Suppressor macrophage (primary cell): ENCODE measurements around the gene PTPRT.

Source experiments
- DNase-seq, 4 experiments: peaks; one replicate each; pipeline ENCODE4 v3.0.0-alpha.2; 2020 to 2022

Gene PTPRT

DNA sequence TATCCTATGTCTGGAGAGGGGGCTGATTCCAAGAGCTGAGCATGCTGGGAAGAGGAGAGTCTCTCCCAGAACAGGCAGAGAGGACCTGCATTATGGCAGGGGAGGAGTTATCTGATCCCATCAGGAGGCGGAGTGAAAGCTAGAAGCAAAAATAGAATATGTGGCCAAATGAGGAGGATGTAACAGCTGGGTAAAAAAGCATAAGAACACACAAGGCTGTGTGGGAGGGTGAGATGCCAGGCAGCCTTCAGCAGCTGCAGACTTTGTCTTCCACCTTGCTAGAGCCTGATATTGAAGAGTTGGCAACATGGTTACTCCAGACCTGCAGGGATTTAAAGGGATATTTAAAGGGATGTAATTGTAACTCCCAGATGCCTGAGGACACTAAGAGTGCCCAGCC is 167.1 kb downstream of the PTPRT start:
- DNase-seq = no peak

DNA sequence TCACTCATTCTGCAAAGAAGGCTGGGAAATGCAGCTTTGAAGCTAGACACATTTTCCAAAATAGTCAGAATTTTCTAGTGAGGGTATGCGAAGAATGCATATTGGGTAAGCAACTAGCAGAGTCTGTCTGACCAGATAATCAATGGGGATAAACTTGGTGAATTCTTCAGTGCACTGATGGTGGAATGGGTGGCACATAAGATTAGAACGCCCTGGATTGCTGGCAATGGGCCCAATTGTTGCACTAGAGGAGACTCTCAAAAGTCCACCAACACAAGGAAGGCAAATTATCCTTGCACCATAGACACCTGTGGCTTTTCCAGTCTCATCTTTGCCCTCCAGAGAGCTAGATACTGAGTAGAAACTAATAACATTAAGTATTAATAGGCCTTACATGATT is 167.6 kb downstream of the PTPRT start:
- no peak for DNase-seq

DNA sequence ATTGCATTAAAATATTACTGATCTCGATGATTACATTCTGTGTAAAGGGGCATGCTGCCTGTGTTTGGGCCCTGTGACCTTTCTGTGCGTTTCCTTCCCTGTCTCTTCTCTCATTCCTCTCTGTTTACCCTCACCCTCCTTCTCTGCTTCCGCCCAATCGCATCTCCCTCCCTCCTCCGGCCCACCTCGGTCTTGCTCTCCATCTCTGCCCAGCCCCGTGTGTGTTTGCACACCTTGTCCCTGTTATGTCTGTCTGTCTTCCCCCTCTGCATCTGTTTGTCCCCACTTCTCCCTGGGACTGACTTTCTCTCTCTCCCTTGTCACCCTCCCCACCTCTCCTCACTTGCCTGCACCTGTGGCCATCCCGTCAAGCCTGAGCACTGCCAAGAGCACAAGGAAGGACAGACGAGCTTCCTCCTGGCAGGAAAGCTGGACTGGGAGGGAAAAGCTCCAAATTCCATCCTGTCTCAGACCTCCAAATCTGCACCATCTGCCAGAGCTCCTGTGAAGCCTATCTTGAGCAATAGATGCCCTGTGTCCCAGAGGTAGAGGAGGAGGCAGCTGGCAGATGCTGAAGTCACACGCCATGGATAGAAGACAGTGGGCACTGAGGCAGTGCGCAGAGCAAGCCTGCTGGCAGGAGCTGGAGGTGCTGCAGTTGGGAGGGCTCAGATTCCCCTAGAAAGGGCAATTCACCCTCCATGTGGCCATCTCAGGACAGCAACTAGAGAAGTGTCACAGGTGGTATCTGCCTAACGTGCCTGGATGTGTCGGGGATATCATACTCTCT is 172.3 kb downstream of the PTPRT start:
- no peak for DNase-seq

DNA sequence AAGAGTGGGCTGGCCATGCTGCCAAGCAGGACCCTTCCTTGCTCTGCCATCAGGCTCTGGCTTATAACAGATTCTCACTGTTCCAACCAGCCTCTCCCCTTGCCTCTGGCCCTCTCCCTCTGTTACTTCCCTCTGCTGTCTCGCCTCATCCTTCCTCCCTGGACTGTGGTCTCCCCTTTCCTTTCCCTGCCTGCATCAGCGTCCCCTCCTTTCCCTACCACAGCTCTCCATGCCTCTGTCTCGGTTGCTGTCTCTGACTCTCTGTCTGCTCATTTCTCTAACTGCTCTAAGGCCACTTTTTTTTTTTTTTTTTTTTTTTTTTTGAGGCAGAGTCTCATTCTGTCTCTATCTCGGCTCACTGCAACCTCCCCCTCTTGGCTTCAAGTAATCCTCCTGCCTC is 173.4 kb downstream of the PTPRT start:
- DNase-seq = no peak

DNA sequence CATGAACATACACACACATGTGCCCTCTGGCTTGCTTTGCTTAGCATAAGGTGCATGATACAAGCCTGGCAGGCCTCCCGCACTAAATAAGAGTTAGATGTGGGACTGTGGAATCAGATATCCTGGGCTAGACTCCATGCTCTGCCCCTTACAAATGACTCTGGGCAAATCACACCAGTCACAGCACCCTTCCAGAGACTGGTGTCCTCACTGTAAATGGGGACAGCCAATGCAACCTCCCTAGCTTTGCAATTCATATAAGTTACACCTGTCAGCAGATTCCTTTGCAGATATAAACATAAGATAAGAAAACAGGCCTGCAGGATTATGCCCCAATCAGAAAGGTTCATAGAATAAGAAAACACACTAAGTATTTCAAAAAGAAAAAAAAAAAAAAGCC is 174.1 kb downstream of the PTPRT start:
- DNase-seq = no peak

DNA sequence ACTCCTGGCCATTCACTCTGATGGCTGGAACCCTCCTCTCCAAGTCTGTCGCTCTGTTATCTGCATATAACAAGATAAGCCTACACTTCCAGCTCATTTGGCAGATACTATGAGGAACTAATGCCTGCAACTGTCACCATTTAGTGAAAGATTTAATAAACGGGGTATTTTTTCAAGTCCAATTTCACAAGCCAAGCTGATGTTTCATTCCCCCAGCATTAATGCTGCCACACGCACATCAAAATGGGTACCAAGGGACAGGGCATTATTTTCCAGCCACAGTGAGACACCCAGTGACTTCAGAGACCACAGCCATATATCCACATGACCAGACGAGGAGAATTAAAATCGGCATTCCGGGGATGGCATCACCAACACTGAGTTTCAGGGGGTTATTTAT is 175.5 kb downstream of the PTPRT start:
- DNase-seq = no peak

DNA sequence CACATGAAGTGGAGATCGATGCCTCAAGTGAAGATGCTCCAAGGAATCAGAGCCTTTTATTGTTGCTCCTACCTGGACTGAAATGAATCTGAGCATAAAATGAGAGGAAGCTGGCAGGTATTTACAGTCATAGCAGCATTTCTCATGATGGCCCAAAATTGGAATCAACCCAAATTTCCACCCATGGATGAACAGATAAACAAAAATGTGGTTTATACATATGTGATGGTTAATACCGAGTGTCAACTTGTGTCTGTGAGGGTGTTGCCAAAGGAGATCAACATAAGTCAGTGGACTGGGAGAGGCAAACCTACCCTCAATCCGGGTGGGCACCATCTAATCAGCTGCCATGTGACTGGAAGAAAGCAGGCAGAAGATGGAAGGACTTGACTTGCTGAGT is 178.2 kb downstream of the PTPRT start:
- DNase-seq = no peak

DNA sequence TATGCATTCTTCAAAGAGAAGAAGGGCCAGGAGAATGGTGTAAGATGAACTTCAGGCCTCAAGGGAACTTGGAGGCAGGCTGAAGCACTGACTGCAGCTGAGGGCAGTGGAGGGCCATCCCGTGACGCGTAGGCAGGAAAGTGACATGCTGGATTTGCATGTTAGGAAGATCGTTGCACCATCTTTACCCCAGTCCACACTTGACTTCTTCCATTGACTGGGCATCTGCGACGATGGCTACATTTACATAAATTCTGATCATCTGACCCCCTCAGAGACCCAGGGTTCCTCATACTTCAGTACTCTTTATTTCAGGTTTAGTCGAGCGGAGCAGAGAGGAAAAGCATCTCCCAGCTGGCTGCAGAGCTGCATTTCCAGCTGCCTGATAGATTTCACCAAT is 180.2 kb downstream of the PTPRT start:
- no peak for DNase-seq

DNA sequence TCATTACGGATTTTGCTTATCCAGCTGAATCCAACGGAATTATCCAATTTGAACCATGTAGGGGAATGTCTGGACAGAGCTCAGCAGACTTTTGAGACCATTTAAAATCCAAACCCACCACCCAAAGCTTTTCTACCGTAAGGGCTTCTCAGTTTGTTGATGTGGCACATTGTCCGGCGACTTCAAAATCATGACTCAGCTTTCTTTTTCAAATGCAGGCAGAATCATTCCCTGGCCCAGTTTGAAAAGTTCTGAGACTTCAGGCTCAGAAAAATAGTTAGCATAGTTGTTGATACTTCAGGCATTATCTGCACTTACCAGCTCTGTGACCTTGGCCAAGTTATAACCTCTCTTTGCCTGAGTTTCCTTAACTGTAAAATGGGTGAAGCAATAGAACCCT is 182.2 kb downstream of the PTPRT start:
- no peak for DNase-seq

DNA sequence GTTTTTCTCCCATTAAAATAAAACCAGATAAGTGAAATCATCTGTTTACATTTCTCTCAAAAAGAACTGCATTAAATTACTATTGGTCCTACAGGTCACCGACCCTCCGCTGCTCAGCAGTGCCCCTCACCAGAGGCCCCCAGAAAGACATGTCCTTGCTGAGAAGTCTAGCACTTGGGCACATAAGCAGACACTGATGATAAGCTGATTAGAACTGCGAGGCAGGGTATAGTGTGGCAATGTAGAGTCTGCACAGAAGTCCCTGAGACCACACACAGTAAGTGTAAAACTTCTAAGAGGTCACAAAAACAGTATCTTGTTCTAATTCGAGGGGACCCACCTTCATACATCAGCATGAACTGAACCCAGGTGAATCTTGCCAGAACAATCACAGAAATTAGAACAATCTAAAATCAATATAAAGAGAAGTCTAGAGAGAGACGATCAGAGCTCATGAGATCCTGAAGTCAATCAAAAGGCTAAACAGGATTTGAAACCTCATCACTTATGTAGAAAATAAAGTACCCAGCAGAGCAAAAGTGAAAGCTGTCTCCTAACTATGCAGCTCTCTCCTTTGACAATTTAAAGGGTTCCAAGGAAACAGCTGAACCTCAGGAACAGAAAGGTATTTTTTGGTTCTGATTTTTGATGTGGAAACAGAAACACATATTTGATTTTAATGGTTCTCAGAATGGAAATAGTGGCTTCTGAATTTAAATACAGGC is 182.9 kb downstream of the PTPRT start:
- no peak for DNase-seq

DNA sequence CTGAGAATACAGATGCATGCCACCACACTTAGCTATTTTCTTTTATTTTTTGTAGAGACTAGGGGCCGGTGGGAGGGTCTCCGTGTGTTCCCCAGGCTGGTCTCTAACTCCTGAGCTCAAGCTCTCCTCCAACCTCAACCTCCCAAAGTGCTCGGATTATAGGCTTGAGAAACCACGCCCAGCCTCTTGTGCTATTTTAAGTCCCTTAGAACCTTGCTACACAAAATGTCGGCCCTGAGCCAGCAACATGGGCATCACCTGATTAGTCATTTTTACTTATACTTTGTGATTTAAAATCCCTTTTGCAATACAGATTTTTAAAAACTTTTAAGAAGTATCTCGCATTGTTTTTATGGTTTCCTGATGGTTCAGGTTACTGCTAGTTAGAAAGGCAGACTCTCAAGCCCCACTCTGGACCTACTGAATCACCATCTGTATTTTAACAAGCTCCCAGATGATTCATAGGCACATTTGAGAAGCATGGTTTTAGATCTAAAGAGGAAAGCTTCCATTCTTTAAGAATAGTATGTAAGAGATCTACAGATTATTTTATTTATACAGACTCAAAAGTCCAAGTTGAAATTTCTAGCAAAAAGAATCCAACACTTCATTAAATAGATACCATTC is 186.3 kb downstream of the PTPRT start:
- no peak for DNase-seq

DNA sequence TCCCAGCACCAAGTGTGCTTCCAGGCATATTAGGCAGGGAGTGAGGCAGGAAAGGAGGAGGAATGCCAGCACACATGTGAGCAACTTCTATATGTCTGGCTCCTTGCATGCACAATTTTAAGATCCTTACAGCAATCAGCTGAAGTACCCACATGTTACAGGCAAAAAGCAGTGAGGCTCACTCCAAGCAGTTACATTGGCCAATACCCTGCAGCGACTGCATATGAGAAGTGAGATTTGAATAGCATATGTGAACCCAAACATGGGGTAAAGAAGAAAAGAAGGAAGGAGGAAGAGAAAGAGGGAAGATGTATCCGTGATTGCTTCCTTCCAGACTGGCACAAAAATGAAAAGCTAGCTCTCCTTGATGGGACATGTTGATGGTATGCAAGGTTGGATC is 193.6 kb downstream of the PTPRT start:
- DNase-seq = no peak

DNA sequence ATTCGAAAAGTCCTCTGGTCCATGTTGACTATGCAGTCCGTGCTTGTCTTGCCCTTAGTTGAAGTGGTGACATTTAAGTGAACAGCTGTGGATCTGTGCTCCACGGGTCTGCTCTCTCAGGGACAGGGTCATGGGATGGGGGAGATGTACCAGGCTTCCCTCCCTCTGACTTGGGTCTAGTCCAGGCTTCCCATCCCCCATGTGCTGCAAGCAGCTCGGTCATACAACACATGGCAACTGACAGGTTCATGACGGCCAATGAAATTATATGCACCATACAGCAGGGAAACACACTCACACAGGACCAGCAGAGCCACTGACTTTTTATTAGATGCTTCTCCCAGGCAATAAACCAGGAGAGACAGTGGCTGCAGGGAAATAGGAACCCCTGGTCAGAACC is 201.4 kb downstream of the PTPRT start:
- DNase-seq = no peak

DNA sequence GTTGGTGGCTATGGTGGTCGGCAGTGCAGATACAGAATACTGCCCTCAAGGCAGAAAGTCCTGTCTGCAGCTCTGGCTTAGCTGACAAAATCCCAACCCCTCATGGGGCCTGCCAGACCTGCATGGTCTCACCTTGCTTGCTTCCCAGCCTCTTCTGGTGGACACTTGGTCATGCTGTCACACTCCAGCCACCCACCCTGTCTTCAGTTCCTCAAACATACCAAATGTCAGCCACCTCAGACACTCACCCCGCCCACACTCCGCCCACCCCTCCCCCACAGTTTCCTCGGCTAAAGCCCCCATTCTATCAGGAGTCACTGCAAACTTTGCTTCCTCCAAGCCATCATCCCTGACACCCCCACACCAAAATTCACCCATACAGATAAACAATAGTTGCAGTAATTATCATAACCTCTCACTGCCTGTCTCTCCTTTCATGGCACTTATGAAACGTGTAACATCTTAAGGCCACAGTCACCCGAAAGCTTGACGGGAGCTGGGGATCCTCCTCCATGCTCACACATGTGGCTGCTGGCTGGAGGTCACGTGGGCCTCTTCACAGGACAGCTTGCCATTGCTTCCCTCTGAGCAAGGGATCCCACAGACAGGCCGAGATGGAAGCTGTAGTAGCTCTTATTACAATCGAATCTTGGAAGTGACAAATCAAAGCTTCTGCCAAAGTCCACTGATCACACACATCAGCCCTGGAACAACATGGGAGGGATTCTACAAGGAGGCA is 202.2 kb downstream of the PTPRT start:
- DNase-seq = no peak

DNA sequence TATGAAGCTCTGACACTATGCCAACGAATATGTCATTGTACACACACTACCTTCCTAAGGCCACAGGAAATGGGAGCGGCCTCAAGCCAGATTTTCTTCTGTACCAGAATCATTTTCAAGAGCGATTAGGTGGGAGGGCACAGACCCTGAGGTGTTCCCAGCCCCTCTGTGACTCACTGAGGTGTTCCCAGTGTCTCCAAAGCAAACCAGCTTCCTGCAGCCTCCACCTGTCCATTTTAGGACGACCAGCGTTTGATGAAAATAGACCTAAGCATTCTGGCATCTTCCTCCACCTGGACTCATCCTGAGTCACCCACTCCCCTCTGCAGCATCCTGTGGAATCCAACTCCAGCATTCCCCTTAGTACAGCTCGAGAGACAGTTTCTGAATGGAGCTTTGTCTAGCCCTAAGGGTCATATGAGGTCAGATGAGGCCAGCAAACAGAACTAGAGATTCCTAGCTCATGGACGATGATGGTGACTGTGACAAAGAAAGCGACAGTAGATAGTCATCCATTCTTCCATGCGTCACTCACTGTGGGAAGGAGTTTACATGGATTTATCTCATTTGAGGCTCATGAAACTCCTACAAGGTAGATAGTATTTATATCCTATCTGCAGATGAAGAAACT is 203.4 kb downstream of the PTPRT start:
- DNase-seq = no peak

DNA sequence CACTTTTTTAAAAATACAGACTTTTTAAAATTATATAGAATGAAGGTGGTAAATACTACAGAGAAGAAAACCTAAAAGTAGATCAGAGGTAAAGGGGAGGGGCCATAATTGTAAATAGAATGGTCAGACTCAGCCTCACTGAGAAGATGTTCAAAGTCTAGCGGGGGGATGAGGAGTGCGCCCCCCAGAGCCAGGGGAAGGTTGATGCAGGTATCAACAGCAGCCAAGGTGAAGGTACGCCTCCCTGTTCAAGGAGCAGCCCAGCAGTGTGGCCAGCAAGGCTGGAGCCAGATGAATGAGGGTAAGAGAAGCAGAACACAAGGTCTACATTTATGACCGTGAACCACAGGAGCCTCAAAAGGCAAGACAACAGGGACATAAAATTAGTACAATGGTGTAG is 204.1 kb downstream of the PTPRT start:
- no peak for DNase-seq

DNA sequence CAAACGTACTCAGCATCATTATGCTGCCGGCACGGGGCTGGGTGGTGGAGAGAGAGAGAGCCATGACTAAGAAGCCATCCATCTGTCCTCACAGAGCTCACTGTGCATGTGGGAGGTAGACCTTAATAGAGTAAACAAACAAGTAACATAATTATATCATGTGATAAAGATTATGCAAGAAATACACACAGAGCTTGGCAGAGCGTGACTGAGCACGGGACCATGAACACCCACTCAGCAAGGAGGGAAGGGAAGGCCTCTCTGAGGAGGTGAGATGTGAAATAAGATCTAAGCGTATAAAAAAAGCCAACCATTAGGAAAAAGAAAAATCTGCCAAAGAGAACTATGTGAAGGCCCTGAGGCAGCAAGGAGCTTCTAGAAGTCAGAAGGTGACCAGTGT is 207.5 kb downstream of the PTPRT start:
- no peak for DNase-seq

DNA sequence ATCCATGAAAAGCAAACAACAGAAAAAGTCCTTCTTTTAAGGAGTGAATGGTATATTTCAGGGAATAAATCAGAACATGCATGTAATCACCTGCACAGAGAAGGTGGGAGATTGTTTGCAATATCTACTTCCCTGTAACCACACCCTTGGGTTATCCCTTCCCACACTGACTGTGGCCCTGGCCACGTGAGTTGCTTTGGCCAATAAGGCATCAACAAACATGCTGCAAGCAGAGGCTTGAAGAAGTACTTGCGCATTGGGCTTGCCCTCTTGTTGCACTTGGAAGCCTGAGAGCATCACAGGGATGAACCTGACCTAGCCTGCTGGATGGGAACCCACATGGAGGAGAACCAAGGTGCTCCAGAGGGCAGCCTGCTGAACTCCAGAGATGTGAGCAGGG is 208.5 kb downstream of the PTPRT start:
- DNase-seq = no peak

DNA sequence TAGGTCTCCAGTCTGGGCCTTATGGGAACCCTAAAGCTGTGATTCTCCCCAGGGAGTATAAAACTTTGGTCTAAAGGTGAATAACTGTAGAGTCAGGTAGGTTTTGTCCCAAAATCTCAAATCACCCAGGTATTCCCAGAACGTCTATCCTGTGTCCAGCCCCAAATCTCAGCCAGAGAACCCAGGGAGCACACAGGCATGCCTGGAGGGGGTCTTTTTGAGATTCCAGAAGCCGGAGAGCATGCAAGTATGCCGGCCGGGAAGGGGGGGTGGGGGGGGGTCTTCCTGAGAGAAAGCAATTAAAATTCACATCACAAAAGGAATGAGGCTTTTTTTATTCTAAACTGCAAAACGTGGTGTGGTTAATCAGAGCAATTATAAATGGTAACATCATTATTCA is 210.0 kb downstream of the PTPRT start:
- DNase-seq = no peak

DNA sequence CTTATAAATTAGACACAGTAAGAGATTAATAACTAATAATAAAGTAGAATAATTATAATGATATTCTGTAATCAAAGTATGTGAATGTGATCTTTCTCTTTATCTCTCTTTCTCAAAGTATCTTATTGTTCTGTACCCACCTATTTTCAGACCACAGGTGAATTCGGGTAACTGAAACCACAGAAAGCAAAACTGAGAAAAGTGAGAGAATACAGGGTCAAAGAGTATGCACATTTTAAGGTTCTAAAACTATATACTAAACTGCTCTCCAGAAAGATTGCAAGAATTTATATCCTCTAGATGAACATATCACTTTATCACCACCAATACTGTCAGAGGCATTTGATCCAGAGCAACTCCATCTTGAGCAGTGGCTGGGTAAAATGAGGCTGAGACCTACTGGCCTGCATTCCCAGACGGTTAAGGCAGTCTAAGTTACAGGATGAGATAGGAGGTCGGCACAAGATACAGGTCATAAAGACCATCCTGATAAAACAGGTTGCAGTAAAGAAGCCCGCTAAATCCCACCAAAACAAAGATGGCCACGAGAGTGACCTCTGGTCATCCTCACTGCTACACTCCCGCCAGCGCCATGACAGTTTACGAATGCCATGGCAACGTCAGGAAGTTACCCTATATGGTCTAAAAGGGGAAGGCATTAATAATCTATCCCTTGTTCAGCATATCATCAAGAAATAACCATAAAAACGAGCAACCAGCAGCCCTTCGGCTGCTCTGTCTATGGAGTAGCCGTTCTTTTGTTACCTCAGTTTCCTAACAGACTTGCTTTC is 211.3 kb downstream of the PTPRT start:
- DNase-seq = no peak

DNA sequence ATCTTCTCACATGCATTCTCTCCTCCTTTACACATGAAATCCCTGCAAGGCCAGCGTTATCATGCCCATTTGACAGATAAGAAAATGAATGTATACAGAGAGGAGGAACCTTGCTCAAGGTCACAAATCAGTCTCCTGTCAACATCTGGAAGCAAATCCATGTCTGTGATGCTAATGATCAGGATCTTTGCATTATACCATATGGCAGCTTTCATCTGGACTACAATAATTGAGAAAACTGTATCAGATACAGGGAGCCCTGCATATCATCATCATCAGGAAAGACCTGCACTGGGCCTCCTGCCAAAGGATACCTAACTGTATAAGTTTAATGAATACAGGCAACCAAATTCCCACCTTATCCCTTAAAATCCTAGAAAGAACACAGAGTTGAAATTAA is 213.7 kb downstream of the PTPRT start:
- no peak for DNase-seq

DNA sequence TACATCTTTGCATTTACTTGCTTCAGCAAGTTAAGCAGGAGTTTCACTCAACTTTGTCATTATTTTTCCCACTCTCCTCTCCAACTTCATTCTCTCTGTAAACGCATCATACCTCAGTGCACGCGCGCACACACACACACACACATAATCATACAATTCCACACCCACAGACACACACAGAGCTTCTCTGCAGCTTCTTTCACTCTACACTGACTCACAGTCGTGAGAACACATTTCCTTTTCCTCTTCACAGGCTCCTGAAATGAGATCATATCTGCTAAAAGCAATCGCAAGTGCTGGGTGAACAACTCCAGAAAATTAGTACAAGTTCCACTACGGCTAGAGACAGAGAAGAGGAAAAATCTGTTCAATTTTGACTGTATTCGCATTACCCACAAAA is 215.4 kb downstream of the PTPRT start:
- no peak for DNase-seq
